IPS-NIHi7 (cell line): ENCODE data around the gene PRM3.
A peak's percentile ranks its signal among the peaks of the same experiment; 100 is the strongest.

Experiments used
- DNase-seq: peaks from one replicate; pipeline ENCODE4 v3.0.0; 2012; ENCODE audit warnings: mixed read lengths; ENCODE audit errors: extremely low spot score

Gene PRM3

GRCh38 chr16:11242658-11243057 lies 30.8 kb downstream of the PRM3 start:
- no peak for DNase-seq

GRCh38 chr16:11241480-11242204 lies 31.8 kb downstream of the PRM3 start:
- no peak for DNase-seq

- DNase-seq = no peak
Measured at GRCh38 chr16:11240636-11241473, 32.6 kb downstream of the PRM3 start.

- DNase-seq = no peak
Measured at GRCh38 chr16:11239644-11240632, 33.5 kb downstream of the PRM3 start.

GRCh38 chr16:11238272-11239202 lies 34.9 kb downstream of the PRM3 start:
- peak; percentile 58 for DNase-seq

- no peak for DNase-seq
Measured at GRCh38 chr16:11236461-11237254, 36.8 kb downstream of the PRM3 start.

- DNase-seq = no peak
Measured at GRCh38 chr16:11235703-11235991, 37.8 kb downstream of the PRM3 start.

- DNase-seq = no peak
Measured at GRCh38 chr16:11234884-11235702, 38.3 kb downstream of the PRM3 start.

GRCh38 chr16:11233727-11234376 lies 39.6 kb downstream of the PRM3 start:
- DNase-seq = no peak

GRCh38 chr16:11232852-11233726 lies 40.3 kb downstream of the PRM3 start:
- DNase-seq = peak; percentile 65

GRCh38 chr16:11232302-11232851 lies 41.1 kb downstream of the PRM3 start:
- DNase-seq = no peak

GRCh38 chr16:11231367-11231970 lies 42.0 kb downstream of the PRM3 start:
- no peak for DNase-seq

GRCh38 chr16:11229906-11230305 lies 43.5 kb downstream of the PRM3 start:
- DNase-seq = no peak

- DNase-seq = no peak
Measured at GRCh38 chr16:11229432-11229831, 44.0 kb downstream of the PRM3 start.

GRCh38 chr16:11225677-11226549 lies 47.5 kb downstream of the PRM3 start:
- no peak for DNase-seq
